HG02870 (cell line): Measurements from ENCODE around the gene GALNTL6.

Experiments
- ATAC-seq: cut with Tn5 transposase; IDR thresholded peaks from one replicate; pipeline ENCODE4 v1.9.1; 2021; ENCODE audit warnings: mild to moderate bottlenecking, moderate library complexity; ENCODE audit not compliant: unreplicated experiment

The GALNTL6 gene

GRCh38 chr4:172099376-172099775 lies 286.2 kb downstream of the GALNTL6 start:
- ATAC-seq: no peak

- no peak for ATAC-seq
Observed at GRCh38 chr4:172103456-172103855, 290.3 kb downstream of the GALNTL6 start.

GRCh38 chr4:172104539-172104938 lies 291.3 kb downstream of the GALNTL6 start:
- no peak for ATAC-seq

- ATAC-seq: no peak
Observed at GRCh38 chr4:172105918-172106317, 292.7 kb downstream of the GALNTL6 start.

- no peak for ATAC-seq
Observed at GRCh38 chr4:172109466-172109865, 296.3 kb downstream of the GALNTL6 start.

GRCh38 chr4:172124656-172125308 lies 311.6 kb downstream of the GALNTL6 start:
- ATAC-seq: no peak

GRCh38 chr4:172125443-172125842 lies 312.2 kb downstream of the GALNTL6 start:
- ATAC-seq: no peak

GRCh38 chr4:172127168-172127567 lies 314.0 kb downstream of the GALNTL6 start:
- ATAC-seq: no peak

- ATAC-seq: no peak
Observed at GRCh38 chr4:172129593-172129992, 316.4 kb downstream of the GALNTL6 start.

GRCh38 chr4:172134521-172134920 lies 321.3 kb downstream of the GALNTL6 start:
- ATAC-seq: no peak

- ATAC-seq: no peak
Observed at GRCh38 chr4:172141025-172141424, 327.8 kb downstream of the GALNTL6 start.

- ATAC-seq: no peak
Observed at GRCh38 chr4:172142281-172142741, 329.1 kb downstream of the GALNTL6 start.

- ATAC-seq: no peak
Observed at GRCh38 chr4:172143605-172144314, 330.6 kb downstream of the GALNTL6 start.

- ATAC-seq: no peak
Observed at GRCh38 chr4:172147687-172148086, 334.5 kb downstream of the GALNTL6 start.

GRCh38 chr4:172149329-172149728 lies 336.1 kb downstream of the GALNTL6 start:
- ATAC-seq: no peak

- no peak for ATAC-seq
Observed at GRCh38 chr4:172152284-172152683, 339.1 kb downstream of the GALNTL6 start.

- ATAC-seq: no peak
Observed at GRCh38 chr4:172153719-172154118, 340.5 kb downstream of the GALNTL6 start.

- no peak for ATAC-seq
Observed at GRCh38 chr4:172155838-172156345, 342.7 kb downstream of the GALNTL6 start.

GRCh38 chr4:172157946-172158345 lies 344.7 kb downstream of the GALNTL6 start:
- no peak for ATAC-seq

GRCh38 chr4:172163215-172163614 lies 350.0 kb downstream of the GALNTL6 start:
- no peak for ATAC-seq

GRCh38 chr4:172168888-172169287 lies 355.7 kb downstream of the GALNTL6 start:
- no peak for ATAC-seq

- no peak for ATAC-seq
Observed at GRCh38 chr4:172169871-172170270, 356.7 kb downstream of the GALNTL6 start.
